Measurements from ENCODE around the gene ZNF44. TPM values are rescaled to one million over a fixed set of nuclear protein-coding genes. Genes with fewer than 3 reads are reported as not detected.

The ZNF44 gene
- total RNA-seq, 4 donors from 2014 or later: 7.5 to 44.4 (median 23.5) TPM

DNA sequence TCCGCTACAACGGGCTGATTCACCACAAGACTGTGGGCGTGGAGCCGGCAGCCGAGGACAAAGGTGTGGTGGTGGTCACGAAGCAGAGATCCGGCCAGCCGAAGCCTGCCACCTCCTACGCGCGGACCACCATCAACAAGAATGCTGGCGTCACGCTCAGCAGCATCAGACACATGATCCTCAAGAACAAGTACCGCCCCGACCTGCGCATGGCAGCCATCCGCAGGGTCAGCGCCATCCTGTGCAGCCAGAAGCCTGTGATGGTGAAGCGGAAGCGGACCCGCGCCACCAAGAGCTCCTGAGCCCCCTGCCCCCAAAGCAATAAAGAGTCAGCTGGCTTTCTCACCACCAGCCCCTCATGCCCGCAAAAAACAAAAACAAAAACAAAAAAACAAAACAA lies 34.4 kb downstream of the ZNF44 start:
- H3K4me1 ChIP-seq: no peaks in the 10 kb centered on the region
- no peaks in the 10 kb centered on the region for H3K36me3 ChIP-seq
- intact Hi-C loops (cut with DNase I; ENCODE audit: low total_unique reads) (no loop called here), in situ Hi-C loops (cut with MboI; ENCODE audit: low pct_ligation_motif_present in 1 of 4, low pct_unique_long_range_greater_than_20kb in 1 of 4, low sequenced_read_pairs in 3 of 4) (no loop called here)
- no peak overlapping the region for H3K27ac ChIP-seq
- no peak for TF ChIP-seq POLR2A (IDR thresholded peaks at IDR 0.05)
- TF ChIP-seq, protein P1, sequence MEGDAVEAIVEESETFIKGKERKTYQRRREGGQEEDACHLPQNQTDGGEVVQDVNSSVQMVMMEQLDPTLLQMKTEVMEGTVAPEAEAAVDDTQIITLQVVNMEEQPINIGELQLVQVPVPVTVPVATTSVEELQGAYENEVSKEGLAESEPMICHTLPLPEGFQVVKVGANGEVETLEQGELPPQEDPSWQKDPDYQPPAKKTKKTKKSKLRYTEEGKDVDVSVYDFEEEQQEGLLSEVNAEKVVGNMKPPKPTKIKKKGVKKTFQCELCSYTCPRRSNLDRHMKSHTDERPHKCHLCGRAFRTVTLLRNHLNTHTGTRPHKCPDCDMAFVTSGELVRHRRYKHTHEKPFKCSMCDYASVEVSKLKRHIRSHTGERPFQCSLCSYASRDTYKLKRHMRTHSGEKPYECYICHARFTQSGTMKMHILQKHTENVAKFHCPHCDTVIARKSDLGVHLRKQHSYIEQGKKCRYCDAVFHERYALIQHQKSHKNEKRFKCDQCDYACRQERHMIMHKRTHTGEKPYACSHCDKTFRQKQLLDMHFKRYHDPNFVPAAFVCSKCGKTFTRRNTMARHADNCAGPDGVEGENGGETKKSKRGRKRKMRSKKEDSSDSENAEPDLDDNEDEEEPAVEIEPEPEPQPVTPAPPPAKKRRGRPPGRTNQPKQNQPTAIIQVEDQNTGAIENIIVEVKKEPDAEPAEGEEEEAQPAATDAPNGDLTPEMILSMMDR (IDR thresholded peaks at IDR 0.05): no peak
- no peak for TF ChIP-seq POLR2AphosphoS5 (IDR thresholded peaks at IDR 0.05)
- no peak for DNase-seq
- H3K27me3 ChIP-seq: no peaks in the 10 kb centered on the region
- WGBS, 2 donors (ENCODE audit: low coverage in 1 of 2): 96% methylated on average over 20 of the region's 23 CpGs; no CpG with 5 or more reads in 1 of the 2 donors
- H3K4me3 ChIP-seq: no peak overlapping the region
- H3K9me3 ChIP-seq: peaks cover 5 to 25% of the 10 kb centered on the region in 2 donors

DNA sequence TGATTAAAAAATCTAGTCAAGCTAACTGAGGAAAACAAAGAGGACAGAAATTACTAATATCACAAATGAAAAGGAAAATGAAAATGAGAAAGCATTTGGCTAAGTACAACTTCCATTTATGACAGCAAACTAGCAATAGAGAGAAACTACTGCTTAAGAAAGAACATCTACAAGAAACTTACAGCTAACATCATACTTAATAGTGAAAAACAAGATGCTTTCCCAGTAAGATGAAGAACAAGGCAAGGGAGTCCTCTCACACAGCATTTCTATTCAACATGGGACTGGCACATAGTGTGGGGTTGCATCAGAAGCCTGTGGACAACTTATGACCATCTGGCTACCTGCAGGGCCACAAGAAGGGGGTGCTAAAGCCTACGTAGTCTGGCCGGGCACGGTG lies 39.3 kb downstream of the ZNF44 start:
- Histone ChIP-seq H3K4me1 (no peaks in the 10 kb centered on the region), H3K27me3 (no peaks in the 10 kb centered on the region), H3K9me3 (peaks cover 16 to 30% of the 10 kb centered on the region in 2 donors), H3K27ac (no peak overlapping the region), H3K4me3 (no peak overlapping the region), H3K36me3 (no peaks in the 10 kb centered on the region)
- WGBS, 2 donors (ENCODE audit: low coverage in 1 of 2): no CpG with 5 or more reads among the region's 3 CpGs
- in situ Hi-C loops (cut with MboI; ENCODE audit: low pct_ligation_motif_present in 1 of 4, low pct_unique_long_range_greater_than_20kb in 1 of 4, low sequenced_read_pairs in 3 of 4): no loop called here
- TF ChIP-seq EP300 (IDR thresholded peaks at IDR 0.05; ENCODE audit: low read depth) (no peak), POLR2AphosphoS5 (IDR thresholded peaks at IDR 0.05) (no peak), POLR2A (IDR thresholded peaks at IDR 0.05) (no peak)
- TF ChIP-seq, protein P1 (IDR thresholded peaks at IDR 0.05): no peak
- no peak for DNase-seq
- intact Hi-C loops (cut with DNase I; ENCODE audit: low total_unique reads): no loop called here

DNA sequence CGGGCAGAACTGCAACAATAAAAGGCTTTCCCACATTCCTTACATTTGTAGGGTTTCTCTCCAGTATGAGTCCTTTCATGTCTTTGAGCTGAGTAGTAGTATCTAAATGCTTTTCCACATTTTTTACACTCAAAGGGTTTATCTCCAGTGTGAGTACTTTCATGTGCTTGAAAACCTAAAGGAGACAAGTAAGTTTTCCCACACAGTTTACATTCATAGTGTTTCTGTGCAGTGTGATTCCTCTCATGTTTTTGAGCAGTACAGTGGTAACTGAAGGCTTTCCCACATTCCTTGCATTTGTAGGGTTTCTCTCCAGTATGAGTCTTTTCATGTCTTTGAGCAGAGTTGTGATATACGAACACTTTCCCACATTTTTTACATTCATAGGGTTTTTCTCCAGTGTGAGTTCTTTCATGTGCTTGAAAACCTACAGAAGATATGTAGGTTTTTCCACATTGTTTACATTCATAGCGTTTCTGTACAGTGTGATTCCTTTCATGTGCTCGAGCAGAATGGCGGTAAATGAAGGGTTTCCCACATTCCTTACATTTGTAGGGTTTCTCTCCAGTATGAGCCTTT lies 47.0 kb downstream of the ZNF44 start:
- Histone ChIP-seq H3K36me3 (peaks cover 0 to 59% (median 20%) of the 10 kb centered on the region in 4 donors), H3K4me1 (no peaks in the 10 kb centered on the region), H3K27me3 (no peaks in the 10 kb centered on the region), H3K27ac (no peak overlapping the region), H3K4me3 (no peak overlapping the region), H3K9me3 (peaks cover 56 to 59% of the 10 kb centered on the region in 2 donors)
- intact Hi-C loops (cut with DNase I; ENCODE audit: low total_unique reads) (no loop called here), in situ Hi-C loops (cut with MboI; ENCODE audit: low pct_ligation_motif_present in 1 of 4, low pct_unique_long_range_greater_than_20kb in 1 of 4, low sequenced_read_pairs in 3 of 4) (no loop called here)
- whole genome bisulfite sequencing, 2 donors (ENCODE audit: low coverage in 1 of 2): 94 to 97% methylated on average over 4 to 5 of the region's 5 CpGs
- no peak for TF ChIP-seq POLR2AphosphoS5 (IDR thresholded peaks at IDR 0.05)
- TF ChIP-seq POLR2A (IDR thresholded peaks at IDR 0.05): no peak
- TF ChIP-seq, protein P1 (IDR thresholded peaks at IDR 0.05): no peak
- no peak for TF ChIP-seq EP300 (IDR thresholded peaks at IDR 0.05; ENCODE audit: low read depth)
- no peak for DNase-seq

DNA sequence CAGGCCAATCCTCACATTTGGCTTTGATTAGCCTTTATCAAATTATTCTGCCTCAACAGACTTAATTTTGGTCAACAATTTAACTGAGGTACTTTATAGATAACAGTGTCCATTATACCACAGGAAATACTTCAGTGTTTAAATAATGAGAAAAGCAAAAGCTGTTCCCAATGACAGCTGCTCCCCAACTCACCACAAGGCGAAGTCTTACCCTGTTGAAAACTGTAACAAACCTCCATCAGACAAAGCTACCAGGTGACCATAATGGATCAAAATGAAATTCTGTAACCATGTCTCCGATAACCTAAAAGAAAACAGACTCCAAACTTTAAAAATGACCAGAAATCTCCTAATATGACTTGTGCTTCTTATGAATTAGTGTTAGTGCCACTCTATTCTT lies 50.3 kb downstream of the ZNF44 start:
- Histone ChIP-seq H3K36me3 (peaks cover 0 to 64% (median 17%) of the 10 kb centered on the region in 4 donors), H3K4me3 (no peak overlapping the region), H3K27me3 (no peaks in the 10 kb centered on the region), H3K9me3 (peaks cover 37 to 58% of the 10 kb centered on the region in 2 donors), H3K27ac (no peak overlapping the region), H3K4me1 (no peaks in the 10 kb centered on the region)
- in situ Hi-C loops (cut with MboI; ENCODE audit: low pct_ligation_motif_present in 1 of 4, low pct_unique_long_range_greater_than_20kb in 1 of 4, low sequenced_read_pairs in 3 of 4) (no loop called here), intact Hi-C loops (cut with DNase I; ENCODE audit: low total_unique reads) (no loop called here)
- TF ChIP-seq POLR2AphosphoS5 (IDR thresholded peaks at IDR 0.05) (no peak), EP300 (IDR thresholded peaks at IDR 0.05; ENCODE audit: low read depth) (no peak), POLR2A (IDR thresholded peaks at IDR 0.05) (no peak)
- TF ChIP-seq, protein P1 (IDR thresholded peaks at IDR 0.05): no peak
- WGBS, 2 donors (ENCODE audit: low coverage in 1 of 2): 83 to 94% methylated on average over 2 of the region's 2 CpGs
- DNase-seq: no peak

Data from transverse colon (tissue), 4 donors.